ENCODE measurements around the gene DSCAML1. TPM values are rescaled to one million over a fixed set of nuclear protein-coding genes. Genes with fewer than 3 reads are reported as not detected.

Gene DSCAML1
- total RNA-seq, 4 donors from 2014 or later: 2.9 to 5.8 (median 3.3) TPM

DNA sequence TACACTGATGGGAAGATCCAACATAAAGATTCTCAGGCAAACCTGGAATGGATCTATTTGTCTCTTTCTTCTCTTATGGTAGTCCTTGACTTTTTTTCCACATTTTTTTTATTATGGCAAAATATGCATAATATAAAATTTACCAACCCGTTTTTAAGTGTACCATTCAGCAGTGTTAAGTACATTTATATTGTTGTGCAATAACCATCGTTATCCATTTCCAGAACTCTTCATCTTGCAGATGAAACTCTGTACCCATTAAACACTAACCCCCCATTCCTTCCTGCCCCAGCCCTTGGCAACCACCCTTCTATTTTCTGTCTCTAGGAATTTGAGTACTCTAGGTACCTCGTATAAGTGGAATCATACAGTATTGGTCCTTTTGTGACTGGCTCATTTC lies 99.7 kb downstream of the DSCAML1 start:
- intact Hi-C loops (cut with DNase I; ENCODE audit: low total_unique reads) (no loop called here), in situ Hi-C loops (cut with MboI; ENCODE audit: low pct_ligation_motif_present in 1 of 4, low pct_unique_long_range_greater_than_20kb in 1 of 4, low sequenced_read_pairs in 3 of 4) (no loop called here)
- no peaks in the 10 kb centered on the region for H3K4me1 ChIP-seq
- no peak overlapping the region for H3K4me3 ChIP-seq
- no peak for DNase-seq
- no peak overlapping the region for H3K27ac ChIP-seq
- no peak for TF ChIP-seq POLR2AphosphoS5 (IDR thresholded peaks at IDR 0.05)
- TF ChIP-seq POLR2A (IDR thresholded peaks at IDR 0.05): no peak
- TF ChIP-seq, protein P1, sequence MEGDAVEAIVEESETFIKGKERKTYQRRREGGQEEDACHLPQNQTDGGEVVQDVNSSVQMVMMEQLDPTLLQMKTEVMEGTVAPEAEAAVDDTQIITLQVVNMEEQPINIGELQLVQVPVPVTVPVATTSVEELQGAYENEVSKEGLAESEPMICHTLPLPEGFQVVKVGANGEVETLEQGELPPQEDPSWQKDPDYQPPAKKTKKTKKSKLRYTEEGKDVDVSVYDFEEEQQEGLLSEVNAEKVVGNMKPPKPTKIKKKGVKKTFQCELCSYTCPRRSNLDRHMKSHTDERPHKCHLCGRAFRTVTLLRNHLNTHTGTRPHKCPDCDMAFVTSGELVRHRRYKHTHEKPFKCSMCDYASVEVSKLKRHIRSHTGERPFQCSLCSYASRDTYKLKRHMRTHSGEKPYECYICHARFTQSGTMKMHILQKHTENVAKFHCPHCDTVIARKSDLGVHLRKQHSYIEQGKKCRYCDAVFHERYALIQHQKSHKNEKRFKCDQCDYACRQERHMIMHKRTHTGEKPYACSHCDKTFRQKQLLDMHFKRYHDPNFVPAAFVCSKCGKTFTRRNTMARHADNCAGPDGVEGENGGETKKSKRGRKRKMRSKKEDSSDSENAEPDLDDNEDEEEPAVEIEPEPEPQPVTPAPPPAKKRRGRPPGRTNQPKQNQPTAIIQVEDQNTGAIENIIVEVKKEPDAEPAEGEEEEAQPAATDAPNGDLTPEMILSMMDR (IDR thresholded peaks at IDR 0.05): no peak
- no peak for TF ChIP-seq EP300 (IDR thresholded peaks at IDR 0.05; ENCODE audit: low read depth)
- 20 to 49% methylated on average over 1 to 3 of the region's 3 CpGs for WGBS, 2 donors (ENCODE audit: low coverage in 1 of 2)
- H3K36me3 ChIP-seq: no peaks in the 10 kb centered on the region
- no peaks in the 10 kb centered on the region for H3K27me3 ChIP-seq
- no peaks in the 10 kb centered on the region for H3K9me3 ChIP-seq

DNA sequence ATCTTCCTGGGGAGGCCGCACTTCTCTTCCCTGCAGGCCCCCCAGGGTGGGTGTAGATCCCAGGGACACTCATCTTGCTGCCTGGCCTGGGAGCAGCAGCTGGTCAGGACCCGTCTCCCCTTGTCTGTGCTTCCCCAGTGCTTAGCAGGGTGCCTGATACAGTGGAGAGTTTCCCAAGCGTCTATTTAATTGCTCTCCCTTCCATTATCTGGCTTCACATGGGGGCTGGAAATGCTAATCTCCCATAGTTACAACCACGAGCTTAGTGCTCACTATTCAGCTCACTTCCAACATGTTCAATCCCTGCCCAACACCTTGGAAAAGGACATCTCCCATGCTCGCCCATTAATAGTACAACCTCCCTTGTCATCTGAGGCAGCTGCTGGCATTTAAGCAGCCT lies 100.5 kb downstream of the DSCAML1 start:
- Histone ChIP-seq H3K9me3 (no peaks in the 10 kb centered on the region), H3K27ac (no peak overlapping the region), H3K4me3 (no peak overlapping the region), H3K27me3 (no peaks in the 10 kb centered on the region), H3K4me1 (no peaks in the 10 kb centered on the region), H3K36me3 (no peaks in the 10 kb centered on the region)
- WGBS, 2 donors (ENCODE audit: low coverage in 1 of 2): 69 to 77% methylated on average over 3 to 5 of the region's 5 CpGs
- in situ Hi-C loops (cut with MboI; ENCODE audit: low pct_ligation_motif_present in 1 of 4, low pct_unique_long_range_greater_than_20kb in 1 of 4, low sequenced_read_pairs in 3 of 4): no loop called here
- no peak for DNase-seq
- intact Hi-C loops (cut with DNase I; ENCODE audit: low total_unique reads): no loop called here
- TF ChIP-seq POLR2A (IDR thresholded peaks at IDR 0.05) (no peak), POLR2AphosphoS5 (IDR thresholded peaks at IDR 0.05) (no peak), EP300 (IDR thresholded peaks at IDR 0.05; ENCODE audit: low read depth) (no peak)
- TF ChIP-seq, protein P1 (IDR thresholded peaks at IDR 0.05): no peak

DNA sequence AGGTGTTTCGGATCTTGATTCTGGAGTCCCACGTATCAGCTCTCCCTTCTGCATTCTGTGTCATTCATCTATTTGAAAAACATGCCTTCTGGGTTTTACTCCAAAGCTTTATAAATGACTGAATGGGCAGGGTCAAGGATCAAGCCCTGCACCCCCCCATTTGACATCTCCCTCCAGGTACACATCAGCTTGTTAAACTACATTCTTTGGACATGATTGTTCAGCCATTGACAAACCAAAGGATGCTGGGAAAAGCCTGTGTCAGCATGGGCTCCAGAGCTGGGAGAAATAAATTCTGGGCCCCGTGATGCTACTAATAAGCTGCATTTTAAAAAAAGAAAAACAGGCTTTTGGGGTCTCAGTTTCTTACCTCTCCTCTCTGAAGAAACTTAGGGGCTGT lies 103.7 kb downstream of the DSCAML1 start:
- TF ChIP-seq, protein P1 (IDR thresholded peaks at IDR 0.05): no peak
- TF ChIP-seq POLR2A (IDR thresholded peaks at IDR 0.05) (no peak), EP300 (IDR thresholded peaks at IDR 0.05; ENCODE audit: low read depth) (no peak), POLR2AphosphoS5 (IDR thresholded peaks at IDR 0.05) (no peak)
- H3K4me3 ChIP-seq: no peak overlapping the region
- in situ Hi-C loops (cut with MboI; ENCODE audit: low pct_ligation_motif_present in 1 of 4, low pct_unique_long_range_greater_than_20kb in 1 of 4, low sequenced_read_pairs in 3 of 4): no loop called here
- H3K9me3 ChIP-seq: no peaks in the 10 kb centered on the region
- no peaks in the 10 kb centered on the region for H3K36me3 ChIP-seq
- H3K4me1 ChIP-seq: no peaks in the 10 kb centered on the region
- 85 to 87% methylated on average over 3 of the region's 3 CpGs for WGBS, 2 donors (ENCODE audit: low coverage in 1 of 2)
- no peak for DNase-seq
- H3K27ac ChIP-seq: no peak overlapping the region
- intact Hi-C loops (cut with DNase I; ENCODE audit: low total_unique reads): no loop called here
- H3K27me3 ChIP-seq: no peaks in the 10 kb centered on the region

DNA sequence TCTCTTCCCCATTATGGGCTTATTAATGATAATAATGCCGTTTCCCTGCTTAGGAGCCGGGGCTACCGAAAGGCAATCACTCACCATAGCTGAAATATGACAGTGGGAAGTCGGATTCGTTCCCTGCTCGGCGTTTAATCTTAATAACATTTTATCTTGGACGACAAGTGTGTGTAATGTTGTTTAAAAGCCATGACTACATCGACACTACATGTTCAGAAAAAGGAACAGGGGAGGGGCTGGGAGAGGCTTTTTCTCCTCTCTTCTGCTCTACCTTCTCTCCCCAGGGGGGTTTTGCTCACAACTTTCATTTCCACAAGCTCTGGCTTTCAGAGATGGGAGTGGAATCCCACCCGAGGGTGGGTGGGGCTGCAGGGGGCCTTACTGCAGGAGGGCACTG lies 105.5 kb downstream of the DSCAML1 start:
- intact Hi-C loops (cut with DNase I; ENCODE audit: low total_unique reads) (no loop called here), in situ Hi-C loops (cut with MboI; ENCODE audit: low pct_ligation_motif_present in 1 of 4, low pct_unique_long_range_greater_than_20kb in 1 of 4, low sequenced_read_pairs in 3 of 4) (no loop called here)
- Histone ChIP-seq H3K27ac (no peak overlapping the region), H3K4me3 (no peak overlapping the region), H3K4me1 (no peaks in the 10 kb centered on the region), H3K36me3 (no peaks in the 10 kb centered on the region), H3K27me3 (no peaks in the 10 kb centered on the region), H3K9me3 (no peaks in the 10 kb centered on the region)
- WGBS, 2 donors (ENCODE audit: low coverage in 1 of 2): 62 to 64% methylated on average over 10 of the region's 10 CpGs
- TF ChIP-seq, protein P1 (IDR thresholded peaks at IDR 0.05): no peak
- TF ChIP-seq POLR2A (IDR thresholded peaks at IDR 0.05) (no peak), EP300 (IDR thresholded peaks at IDR 0.05; ENCODE audit: low read depth) (no peak), POLR2AphosphoS5 (IDR thresholded peaks at IDR 0.05) (no peak)
- DNase-seq: no peak
